Activated T-cell treated with anti-CD3 and anti-CD28 coated beads, Interleukin-2, amount 50 U/mL, for 72 hours (primary cell): ENCODE results near the gene PRSS56. TPM values are rescaled to one million over a fixed set of nuclear protein-coding genes. Genes with fewer than 3 reads are reported as not detected.

Experiments
- ATAC-seq, 2 donors: fragments of 150-1000 bp; cut with Tn5 transposase; replicated peaks in 1 of 2; 2 replicates each; pipeline ENCODE4 v1.10.0; 2021; ENCODE audit warnings: moderate library complexity in 2 of 2, mild to moderate bottlenecking in 1 of 2
- DNase-seq, 2 donors: peaks; one replicate each; pipeline ENCODE4 v3.0.0; 2021 to 2022; ENCODE audit warnings: mixed read lengths in 1 of 2
- H3K27ac Mint-ChIP-seq: one replicate; pipeline ENCODE4 v1.8.0; 2022; ENCODE audit warnings: mild to moderate bottlenecking, moderate library complexity, mixed read lengths
- H3K27me3 Mint-ChIP-seq: one replicate; pipeline ENCODE4 v1.8.0; 2022; ENCODE audit warnings: low read depth, mixed read lengths
- H3K36me3 Mint-ChIP-seq, 2 donors: one replicate each; pipeline ENCODE4 v1.8.0; 2022; ENCODE audit warnings: mixed read lengths in 2 of 2, mild to moderate bottlenecking in 1 of 2; ENCODE audit not compliant: insufficient read depth in 2 of 2
- H3K4me1 Mint-ChIP-seq: one replicate; pipeline ENCODE4 v1.8.0; 2022; ENCODE audit warnings: low read depth, mixed read lengths
- H3K4me3 Mint-ChIP-seq, 2 donors: one replicate each; pipeline ENCODE4 v1.8.0; 2022; ENCODE audit warnings: mild to moderate bottlenecking in 2 of 2, mixed read lengths in 2 of 2, moderate library complexity in 2 of 2
- H3K9me3 Mint-ChIP-seq, 2 donors: one replicate each; pipeline ENCODE4 v1.8.0; 2022; ENCODE audit warnings: mixed read lengths in 2 of 2
- total RNA-seq, 2 donors: library from RNA; stranded (reverse); gene quantifications; one replicate each; pipeline ENCODE4 v1.2.3, GENCODE V29; 2022

Gene PRSS56
- total RNA-seq, 2 donors from 2014 or later: 0.39 TPM; not detected in 1

DNA sequence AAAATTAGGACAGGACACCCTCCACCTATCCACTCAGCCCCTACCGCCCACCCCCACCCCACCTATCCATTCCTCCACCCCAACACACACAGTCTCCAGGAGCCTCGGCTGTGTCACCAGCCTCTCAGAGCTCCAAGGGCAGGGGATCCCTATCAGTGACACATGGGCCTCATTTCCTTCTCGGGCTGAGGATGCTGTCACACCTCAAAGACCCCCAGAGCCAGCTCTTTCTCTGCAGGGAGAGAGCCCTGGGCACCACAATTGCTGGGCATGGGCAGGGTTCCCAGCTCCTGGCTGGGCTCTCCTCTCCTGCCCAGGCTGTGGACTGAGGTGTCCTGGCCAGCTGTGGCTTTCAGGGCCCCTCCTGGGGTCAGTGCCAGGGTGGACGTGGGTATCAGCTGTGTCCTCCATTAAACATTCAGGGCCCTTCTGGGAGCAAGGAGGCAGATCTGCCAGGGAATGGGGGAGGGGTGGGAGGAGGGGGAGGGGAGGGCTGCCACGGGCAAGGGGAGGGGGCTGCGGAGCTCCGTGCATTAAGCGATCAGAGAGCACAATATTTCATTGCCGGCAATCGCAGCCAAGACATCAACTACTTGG lies 18.3 kb upstream of the PRSS56 start:
- Mint-ChIP-seq H3K27me3 (peaks cover 46% of the 10 kb centered on the region), H3K36me3 (no peaks in the 10 kb centered on the region), H3K27ac (no peak overlapping the region), H3K4me3 (peak overlapping the region in 1 of 2 donors; percentile 54), H3K9me3 (no peaks in the 10 kb centered on the region), H3K4me1 (peaks cover 15% of the 10 kb centered on the region)
- no peak for DNase-seq
- ATAC-seq: no peak

DNA sequence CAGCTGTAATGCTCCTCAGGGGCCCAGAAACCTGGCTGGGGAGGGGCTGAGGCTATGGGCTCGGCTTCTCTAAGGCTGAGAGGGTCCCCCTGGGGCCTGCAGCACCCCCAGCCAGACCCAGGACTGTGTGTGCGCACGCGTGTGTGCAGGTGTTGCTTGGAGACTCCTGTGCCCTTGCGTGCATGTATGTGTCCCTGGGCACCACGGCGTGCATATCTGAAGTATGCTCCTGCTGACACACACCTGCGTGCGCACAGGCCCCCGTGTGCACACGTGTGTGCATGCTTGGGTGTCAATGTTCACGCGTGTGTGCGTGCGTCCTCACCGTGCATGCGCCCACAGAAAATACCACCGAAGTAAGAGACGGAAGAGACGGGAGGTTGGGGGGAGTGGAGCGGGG lies 17.7 kb upstream of the PRSS56 start:
- ATAC-seq (peak; percentile 41 to 45), DNase-seq (peak in 1 of 2 donors; percentile 31)
- H3K27me3 Mint-ChIP-seq: peaks cover 46% of the 10 kb centered on the region
- no peak overlapping the region for H3K27ac Mint-ChIP-seq
- no peaks in the 10 kb centered on the region for H3K9me3 Mint-ChIP-seq
- peak overlapping the region; percentile 73 to 76 for H3K4me3 Mint-ChIP-seq
- no peaks in the 10 kb centered on the region for H3K36me3 Mint-ChIP-seq
- H3K4me1 Mint-ChIP-seq: peaks cover 15% of the 10 kb centered on the region

DNA sequence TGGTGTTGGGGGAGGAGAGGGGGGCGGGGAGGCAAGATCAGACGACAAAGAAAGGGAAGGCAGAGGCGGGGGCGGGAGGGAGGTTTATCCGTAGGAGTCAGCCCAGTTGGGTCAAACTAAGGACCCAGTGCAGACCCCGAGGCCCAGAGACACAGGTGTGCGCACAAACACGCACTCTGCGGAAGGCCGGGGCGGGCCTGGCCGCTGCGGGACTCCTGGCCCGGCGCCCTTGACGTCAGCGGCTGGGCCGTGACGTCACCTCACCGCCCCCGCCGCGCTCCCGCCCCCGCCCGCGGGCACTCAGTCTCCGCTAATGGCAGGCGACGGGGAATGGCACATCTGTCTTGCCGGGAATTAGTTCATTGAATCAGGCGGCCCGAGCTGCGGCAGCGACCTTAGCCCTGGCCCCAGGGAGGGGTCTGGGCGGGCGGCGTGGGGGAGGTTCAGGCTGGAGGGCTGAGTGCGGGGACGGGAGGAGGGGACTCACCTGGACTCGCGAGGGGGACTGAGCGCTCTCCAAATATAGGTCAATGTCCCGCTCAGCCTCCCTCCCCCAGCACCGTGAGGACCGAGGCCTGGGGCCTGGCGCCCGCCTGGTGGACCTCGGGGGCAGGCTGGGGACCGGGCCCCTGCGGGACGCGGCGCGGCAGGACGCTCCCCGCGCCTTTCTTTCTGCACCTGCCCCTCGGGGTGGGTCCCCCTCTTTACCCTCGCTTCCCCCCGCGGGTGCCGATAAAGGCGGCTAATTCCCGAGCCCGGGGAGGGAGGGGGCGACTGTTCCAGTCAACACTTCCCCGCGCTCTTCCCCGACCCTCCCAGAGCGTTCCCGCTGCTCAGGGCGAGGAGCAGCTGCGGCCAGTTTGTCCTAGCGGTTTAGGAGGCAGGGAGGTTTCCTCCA lies 17.0 kb upstream of the PRSS56 start:
- Mint-ChIP-seq H3K27ac (no peak overlapping the region), H3K4me1 (peaks cover 15% of the 10 kb centered on the region), H3K9me3 (no peaks in the 10 kb centered on the region), H3K36me3 (no peaks in the 10 kb centered on the region), H3K4me3 (peak overlapping the region; percentile 58 to 76), H3K27me3 (peaks cover 45% of the 10 kb centered on the region)
- DNase-seq (peak; percentile 39 to 70), ATAC-seq (peak; percentile 63 to 72)

DNA sequence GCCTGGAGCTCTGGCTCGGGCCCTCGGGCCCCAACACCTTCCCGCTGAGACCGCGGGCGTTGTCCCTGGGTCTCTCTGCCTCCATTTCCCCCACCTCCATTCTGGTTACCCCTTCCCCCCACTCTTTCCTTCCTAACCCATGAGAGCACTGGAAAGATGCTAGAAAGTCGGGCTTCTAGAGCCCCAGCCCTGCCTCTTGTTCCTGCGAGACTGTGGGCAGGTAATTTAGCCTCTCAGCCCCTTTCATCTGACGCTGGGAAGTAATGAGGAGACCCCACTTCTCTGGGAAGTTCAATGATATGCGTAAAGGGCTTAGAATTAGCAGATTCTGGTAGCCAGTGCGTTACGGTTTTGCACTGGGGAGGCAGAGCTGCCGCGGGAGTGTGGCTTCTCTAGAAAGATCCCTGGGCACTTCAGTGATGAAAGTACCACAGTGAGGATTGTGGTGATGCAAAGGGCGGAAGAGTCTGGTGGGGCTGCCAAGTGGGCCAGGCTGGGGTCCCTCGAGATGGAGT lies 16.3 kb upstream of the PRSS56 start:
- Mint-ChIP-seq H3K36me3 (no peaks in the 10 kb centered on the region), H3K4me1 (peaks cover 15% of the 10 kb centered on the region), H3K27ac (no peak overlapping the region), H3K4me3 (peak overlapping the region; percentile 46 to 71), H3K27me3 (peaks cover 39% of the 10 kb centered on the region), H3K9me3 (no peaks in the 10 kb centered on the region)
- no peak for ATAC-seq
- DNase-seq: no peak

DNA sequence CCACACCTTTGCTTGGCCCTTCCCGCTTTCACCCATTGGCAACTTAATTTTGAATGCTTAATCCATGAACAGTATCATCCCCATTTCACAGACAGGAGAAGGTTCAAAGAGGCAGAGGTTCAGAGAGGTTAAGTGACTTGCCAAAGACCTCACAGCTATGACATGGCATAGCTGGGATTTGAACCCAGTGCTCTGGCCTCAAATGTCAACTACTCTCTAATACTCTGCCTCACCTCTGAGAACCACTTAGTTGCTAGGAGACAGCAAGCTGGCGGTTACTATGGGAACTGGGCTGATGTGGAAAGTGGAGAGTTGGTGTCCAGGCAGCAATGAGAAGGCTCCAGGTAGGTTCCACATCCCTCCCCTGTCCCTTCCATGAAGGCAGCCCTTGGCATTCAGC lies 15.8 kb upstream of the PRSS56 start:
- H3K27me3 Mint-ChIP-seq: peaks cover 39% of the 10 kb centered on the region
- H3K4me1 Mint-ChIP-seq: peaks cover 15% of the 10 kb centered on the region
- no peaks in the 10 kb centered on the region for H3K9me3 Mint-ChIP-seq
- DNase-seq (no peak), ATAC-seq (no peak)
- no peak overlapping the region for H3K27ac Mint-ChIP-seq
- H3K4me3 Mint-ChIP-seq: peak overlapping the region; percentile 23 to 71
- no peaks in the 10 kb centered on the region for H3K36me3 Mint-ChIP-seq

DNA sequence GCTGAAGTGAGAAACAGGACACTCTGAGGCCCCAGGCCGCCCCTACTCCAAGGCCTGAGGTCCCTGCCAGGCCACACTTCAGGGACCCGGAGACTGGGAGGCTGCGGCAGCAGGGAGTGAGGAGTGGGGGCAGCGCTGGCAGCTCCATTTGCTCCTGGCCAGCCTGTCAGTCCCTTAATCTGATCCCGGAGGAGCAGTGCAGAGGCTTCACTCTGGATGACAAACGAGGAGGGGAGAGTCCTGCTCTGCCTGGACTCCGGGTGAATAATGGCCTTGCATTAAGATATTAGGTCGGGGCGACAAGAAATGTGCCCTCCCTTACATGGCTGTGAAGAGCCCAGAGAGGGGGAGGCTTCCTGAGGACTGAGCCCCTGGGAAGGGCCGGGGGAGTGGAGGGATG lies 14.3 kb upstream of the PRSS56 start:
- Mint-ChIP-seq H3K9me3 (no peaks in the 10 kb centered on the region), H3K4me1 (peaks cover 15% of the 10 kb centered on the region), H3K4me3 (no peak overlapping the region), H3K27me3 (peaks cover 33% of the 10 kb centered on the region), H3K36me3 (no peaks in the 10 kb centered on the region), H3K27ac (no peak overlapping the region)
- DNase-seq (no peak), ATAC-seq (no peak)

DNA sequence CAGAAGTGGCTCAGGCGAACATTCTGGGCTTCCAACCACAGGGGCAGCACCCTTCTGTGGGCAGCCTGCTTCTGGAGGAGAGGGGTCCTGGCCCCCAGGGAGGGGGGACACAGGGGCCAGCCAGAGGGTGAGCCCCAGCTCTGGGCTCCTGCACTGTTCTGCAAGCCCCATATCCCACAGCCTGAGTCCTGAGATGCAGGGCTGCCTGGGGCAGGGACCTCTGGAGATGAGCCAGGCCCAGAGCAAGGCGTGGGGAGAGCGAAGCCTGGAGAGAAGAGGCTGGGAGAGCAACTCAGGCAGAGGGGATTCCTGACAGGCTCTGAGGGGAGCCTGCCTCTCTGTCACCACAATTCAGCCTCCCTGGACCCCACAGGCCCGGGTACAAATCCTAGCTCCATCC lies 13.5 kb upstream of the PRSS56 start:
- DNase-seq: no peak
- Mint-ChIP-seq H3K36me3 (no peaks in the 10 kb centered on the region), H3K27ac (no peak overlapping the region), H3K4me3 (no peak overlapping the region), H3K4me1 (peaks cover 15% of the 10 kb centered on the region), H3K9me3 (no peaks in the 10 kb centered on the region), H3K27me3 (peaks cover 33% of the 10 kb centered on the region)
- no peak for ATAC-seq

DNA sequence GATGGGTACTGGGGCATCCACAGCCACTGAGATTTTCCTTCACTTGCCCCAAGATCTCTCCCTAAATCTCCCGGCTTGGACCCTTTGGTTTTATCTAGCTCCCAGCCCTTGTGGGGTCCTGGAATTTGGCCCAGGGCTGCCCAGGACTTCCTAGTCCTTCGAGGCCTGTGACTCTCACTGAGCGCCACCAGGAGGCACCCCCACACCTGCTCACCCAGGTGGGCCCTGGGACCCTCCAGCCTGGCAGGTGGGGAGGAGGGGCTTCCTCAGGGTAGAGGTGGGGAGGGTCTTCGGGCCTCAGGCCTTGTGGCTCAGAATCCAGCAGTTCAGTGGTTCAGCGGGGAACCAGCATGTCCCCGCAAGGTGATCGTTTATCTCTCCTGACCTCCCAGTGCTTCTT lies 11.9 kb upstream of the PRSS56 start:
- no peaks in the 10 kb centered on the region for H3K9me3 Mint-ChIP-seq
- no peaks in the 10 kb centered on the region for H3K36me3 Mint-ChIP-seq
- peaks cover 10% of the 10 kb centered on the region for H3K4me1 Mint-ChIP-seq
- ATAC-seq: no peak
- no peak overlapping the region for H3K27ac Mint-ChIP-seq
- H3K27me3 Mint-ChIP-seq: peaks cover 28% of the 10 kb centered on the region
- H3K4me3 Mint-ChIP-seq: no peak overlapping the region
- no peak for DNase-seq

DNA sequence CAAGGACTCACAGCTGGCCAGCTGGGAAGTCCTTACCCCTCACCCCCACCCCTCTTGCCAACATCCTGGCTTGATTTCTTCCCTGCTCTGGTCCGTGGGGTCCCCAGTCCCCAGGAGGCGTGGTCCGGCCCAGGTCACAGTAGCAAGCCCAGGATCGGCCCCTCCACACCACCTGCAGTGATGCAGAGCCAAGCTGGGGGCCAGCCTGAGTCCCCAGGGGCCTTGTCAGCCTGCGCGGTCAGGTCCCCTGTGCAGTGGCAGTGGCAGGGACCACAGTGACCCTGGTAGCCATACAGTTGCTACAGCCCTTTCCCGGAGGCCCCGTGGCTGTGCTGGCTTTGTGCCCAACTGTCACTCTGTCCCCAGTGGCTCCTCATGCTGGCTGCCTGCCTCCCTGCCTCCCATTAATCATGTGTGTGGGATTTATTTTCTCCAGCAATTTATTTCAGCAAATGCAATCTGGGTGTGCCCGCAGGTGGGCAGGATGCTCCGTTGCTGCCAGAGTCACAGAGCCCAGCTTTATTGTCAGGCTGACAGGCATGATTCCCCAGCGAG lies 8.8 kb upstream of the PRSS56 start:
- Mint-ChIP-seq H3K27me3 (peaks cover under 1% of the 10 kb centered on the region), H3K4me3 (no peak overlapping the region), H3K4me1 (no peaks in the 10 kb centered on the region), H3K27ac (no peak overlapping the region), H3K36me3 (no peaks in the 10 kb centered on the region), H3K9me3 (no peaks in the 10 kb centered on the region)
- no peak for DNase-seq
- ATAC-seq: no peak

DNA sequence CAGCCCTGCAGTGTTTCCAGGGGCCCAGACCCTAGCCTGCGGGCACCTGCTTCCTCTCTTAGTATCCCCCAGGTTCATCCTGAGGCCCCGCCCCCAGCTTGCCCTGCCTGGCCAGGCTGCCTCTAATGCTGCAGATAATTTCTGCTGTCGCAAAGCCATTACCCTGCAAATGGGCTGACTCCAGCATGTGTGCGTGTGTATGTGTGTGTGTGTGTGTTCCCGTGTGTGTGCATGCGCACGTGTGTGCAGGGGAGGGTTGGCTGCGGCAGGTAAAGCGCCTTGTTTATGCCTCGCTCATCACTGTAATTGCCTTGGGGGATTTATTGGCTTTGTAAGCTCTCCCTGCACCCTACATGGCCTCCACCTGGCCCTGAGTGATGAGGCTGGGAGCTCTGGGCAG lies 7.6 kb upstream of the PRSS56 start:
- H3K9me3 Mint-ChIP-seq: no peaks in the 10 kb centered on the region
- H3K4me3 Mint-ChIP-seq: no peak overlapping the region
- H3K4me1 Mint-ChIP-seq: no peaks in the 10 kb centered on the region
- no peaks in the 10 kb centered on the region for H3K36me3 Mint-ChIP-seq
- no peak for ATAC-seq
- no peaks in the 10 kb centered on the region for H3K27me3 Mint-ChIP-seq
- no peak overlapping the region for H3K27ac Mint-ChIP-seq
- DNase-seq: no peak

DNA sequence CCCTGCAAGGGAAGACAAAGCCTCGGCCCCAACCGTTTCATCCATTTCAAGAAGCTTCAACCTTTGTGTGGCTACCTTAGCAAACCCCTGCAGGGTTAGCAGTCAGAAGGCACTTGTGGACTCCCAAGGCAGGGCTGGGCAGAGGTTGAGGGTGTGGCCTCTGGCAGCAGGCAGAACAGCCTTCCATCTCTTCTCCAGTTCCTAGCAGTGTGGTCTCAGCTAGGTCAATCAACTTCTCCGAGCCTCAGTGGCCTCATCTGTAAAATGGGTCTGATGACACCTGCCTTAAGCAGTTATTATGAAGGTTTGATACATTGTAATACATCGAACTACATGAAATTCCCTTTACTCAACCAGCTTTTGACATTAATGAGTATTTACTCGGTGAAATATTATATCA lies 6.8 kb upstream of the PRSS56 start:
- ATAC-seq (no peak), DNase-seq (no peak)
- Mint-ChIP-seq H3K27me3 (no peaks in the 10 kb centered on the region), H3K36me3 (no peaks in the 10 kb centered on the region), H3K4me1 (no peaks in the 10 kb centered on the region), H3K9me3 (no peaks in the 10 kb centered on the region), H3K4me3 (no peak overlapping the region), H3K27ac (no peak overlapping the region)

DNA sequence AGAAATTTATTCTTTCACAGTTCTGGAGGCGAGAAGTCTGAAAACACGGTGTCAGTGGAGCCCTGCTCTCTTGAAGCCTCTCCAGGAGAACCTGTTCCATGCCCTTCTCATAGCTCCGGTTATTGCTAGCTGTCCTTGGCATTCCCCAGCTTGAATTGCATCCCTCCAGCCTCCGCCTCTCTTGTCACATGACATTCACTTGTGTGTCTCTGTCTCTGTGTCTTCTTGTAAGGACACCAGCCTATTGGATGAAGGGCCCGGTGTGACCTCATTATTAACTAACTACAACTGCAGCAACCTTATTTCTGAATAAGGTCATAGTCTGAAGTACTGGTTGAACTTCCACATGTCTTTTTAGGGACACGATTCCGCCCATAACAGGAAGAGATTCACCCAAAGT lies 4.5 kb upstream of the PRSS56 start:
- H3K27ac Mint-ChIP-seq: no peak overlapping the region
- ATAC-seq (no peak), DNase-seq (no peak)
- H3K27me3 Mint-ChIP-seq: peaks cover 10% of the 10 kb centered on the region
- no peaks in the 10 kb centered on the region for H3K9me3 Mint-ChIP-seq
- H3K4me1 Mint-ChIP-seq: no peaks in the 10 kb centered on the region
- no peaks in the 10 kb centered on the region for H3K36me3 Mint-ChIP-seq
- no peak overlapping the region for H3K4me3 Mint-ChIP-seq

DNA sequence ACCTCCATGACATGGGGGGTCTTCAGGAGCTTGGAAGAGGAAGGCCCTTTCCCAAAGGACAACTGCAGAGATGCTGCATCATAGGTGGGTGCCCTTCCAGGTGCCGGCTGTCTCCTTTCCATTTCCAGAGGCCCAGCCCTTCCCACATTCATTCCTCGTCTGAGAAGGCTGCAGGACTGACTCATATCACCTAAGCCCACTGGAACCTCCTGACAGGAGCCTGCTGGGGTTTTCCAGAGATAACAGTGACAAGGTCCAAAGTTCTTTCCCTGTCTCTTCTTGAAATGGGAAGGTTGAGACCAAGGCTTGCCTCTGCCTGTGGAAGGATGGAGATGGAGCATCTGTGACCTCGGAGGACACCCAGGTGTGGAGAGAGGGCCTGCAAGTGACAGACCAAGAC lies 3.6 kb upstream of the PRSS56 start:
- H3K4me3 Mint-ChIP-seq: no peak overlapping the region
- H3K36me3 Mint-ChIP-seq: no peaks in the 10 kb centered on the region
- peaks cover 15% of the 10 kb centered on the region for H3K27me3 Mint-ChIP-seq
- no peak for ATAC-seq
- H3K27ac Mint-ChIP-seq: no peak overlapping the region
- no peak for DNase-seq
- H3K4me1 Mint-ChIP-seq: no peaks in the 10 kb centered on the region
- no peaks in the 10 kb centered on the region for H3K9me3 Mint-ChIP-seq
